GM19452 (cell line): ENCODE measurements around the gene MAPK7.

Source experiments
- ATAC-seq: cut with Tn5 transposase; IDR thresholded peaks from one replicate; pipeline ENCODE4 v1.9.1; 2021; ENCODE audit not compliant: unreplicated experiment

Gene MAPK7

DNA sequence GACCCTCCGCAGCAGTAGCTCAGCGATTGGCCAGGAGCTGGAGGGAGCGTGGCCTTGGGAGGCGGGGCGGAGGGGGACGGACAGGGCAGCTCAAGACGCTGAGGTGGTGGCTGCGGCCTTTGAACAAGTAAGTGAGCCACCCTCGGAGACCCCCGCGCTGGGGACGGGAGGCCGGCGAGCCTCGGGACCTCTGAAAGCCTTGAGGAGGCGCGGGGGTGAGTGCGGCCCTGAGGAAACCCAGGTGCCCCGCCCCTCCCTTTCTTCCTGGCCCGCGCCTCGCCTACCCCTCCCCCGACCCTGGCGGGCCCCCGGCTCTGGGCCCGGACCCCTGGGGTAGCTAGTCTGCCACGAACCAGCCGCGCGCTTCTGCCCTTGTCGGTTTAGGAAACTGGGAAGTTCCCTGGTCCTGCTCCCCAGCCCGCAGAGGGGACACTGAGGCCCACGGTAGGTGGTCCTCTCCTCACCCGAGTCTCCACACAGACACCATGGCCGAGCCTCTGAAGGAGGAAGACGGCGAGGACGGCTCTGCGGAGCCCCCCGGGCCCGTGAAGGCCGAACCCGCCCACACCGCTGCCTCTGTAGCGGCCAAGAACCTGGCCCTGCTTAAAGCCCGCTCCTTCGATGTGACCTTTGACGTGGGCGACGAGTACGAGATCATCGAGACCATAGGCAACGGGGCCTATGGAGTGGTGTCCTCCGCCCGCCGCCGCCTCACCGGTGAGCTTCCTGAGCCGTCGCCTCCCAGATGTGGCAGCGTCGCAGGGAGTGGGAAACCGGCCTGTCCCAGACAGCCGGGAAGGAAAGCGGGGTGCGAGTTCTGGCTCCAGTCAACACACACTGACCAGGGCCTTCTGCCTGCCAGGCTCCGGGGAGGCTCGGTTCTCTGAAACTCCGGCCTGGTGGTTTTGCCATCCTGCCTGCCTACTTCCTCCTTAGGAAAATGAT lies at the start of gene MAPK7:
TSS of gene MAPK7 (plus strand) at position 83 of the 945 bp plus-strand sequence. CDS start at position 486, 403 bp downstream.
- peak; percentile 11 for ATAC-seq

DNA sequence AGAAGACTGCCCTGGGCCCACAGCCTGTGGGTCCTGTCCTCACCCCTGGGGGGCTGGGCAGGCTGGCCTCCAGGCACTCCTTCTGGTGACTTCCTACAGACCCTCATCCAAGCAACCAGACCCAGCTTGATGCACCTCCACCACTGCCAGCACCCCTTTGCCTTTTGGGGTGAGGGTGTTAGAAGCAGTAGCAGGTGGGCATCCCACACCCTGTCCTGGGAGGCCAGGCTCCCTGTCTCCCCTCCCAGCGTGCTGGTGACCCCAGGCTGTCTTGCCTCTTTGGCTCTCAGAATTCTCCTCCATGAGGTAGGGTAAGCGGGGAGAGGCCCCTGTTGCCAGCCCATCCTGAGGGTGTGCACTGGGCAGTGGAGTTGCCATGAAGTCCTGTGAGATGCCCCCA lies 49.2 kb upstream of the MAPK7 start:
- ATAC-seq: no peak

DNA sequence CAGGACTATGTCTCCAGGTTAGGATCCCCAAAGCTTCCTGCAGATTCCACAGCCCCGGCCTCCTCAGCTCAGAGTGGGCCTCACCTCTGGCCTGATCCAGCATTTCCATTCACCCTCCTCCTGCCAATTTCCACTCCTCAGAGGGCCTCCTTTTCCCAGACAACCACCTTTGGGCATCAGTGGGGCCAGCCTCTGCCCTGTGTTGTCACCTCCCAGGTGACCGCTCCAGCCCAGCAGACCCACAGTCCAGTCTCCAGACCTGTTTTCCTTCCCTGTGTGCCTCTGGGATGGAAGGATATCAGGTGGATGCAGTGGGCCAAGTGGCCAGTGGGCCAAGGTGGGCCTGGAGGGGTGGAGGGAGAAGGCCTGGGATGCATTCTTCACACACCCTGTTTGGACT lies 48.5 kb upstream of the MAPK7 start:
- ATAC-seq: no peak

DNA sequence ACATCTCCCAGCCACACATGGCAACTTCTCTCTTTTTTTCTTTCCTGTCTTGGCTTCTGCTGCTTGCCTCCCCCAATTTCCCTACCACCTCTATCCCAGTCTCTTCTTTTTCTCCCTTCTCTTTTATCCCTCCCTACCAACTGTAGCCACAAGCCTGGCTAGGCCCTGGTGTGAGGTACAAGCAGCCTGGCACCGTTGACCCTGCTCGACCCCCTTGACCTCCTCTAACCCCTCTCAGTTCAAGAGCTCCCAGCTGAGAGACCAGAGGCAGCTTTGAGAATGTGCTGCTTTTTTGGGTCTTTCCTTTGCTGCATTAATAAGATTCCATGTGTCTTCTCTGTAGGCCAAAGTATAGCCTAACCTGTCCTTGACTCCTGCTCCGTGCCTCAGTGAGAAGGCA lies 48.0 kb upstream of the MAPK7 start:
- ATAC-seq: no peak

DNA sequence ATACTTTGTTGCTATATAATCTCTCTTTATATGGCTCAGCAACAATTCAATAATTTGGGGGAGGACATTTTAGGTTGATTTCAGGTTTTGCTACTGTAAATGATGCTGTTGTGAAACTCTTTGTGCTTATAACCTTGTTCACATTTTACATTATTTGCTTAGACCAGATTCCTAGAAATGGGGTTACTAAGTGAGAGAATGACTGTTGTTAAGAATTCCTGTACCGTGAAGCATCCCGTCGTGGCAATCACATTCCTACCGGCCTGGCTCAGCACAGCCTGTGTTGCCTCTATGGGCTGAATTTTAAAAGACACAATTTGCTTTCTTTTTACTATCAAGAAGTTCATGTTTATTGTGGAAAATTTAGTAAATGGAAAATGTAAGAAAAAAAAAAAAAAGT lies 47.2 kb upstream of the MAPK7 start:
- no peak for ATAC-seq

DNA sequence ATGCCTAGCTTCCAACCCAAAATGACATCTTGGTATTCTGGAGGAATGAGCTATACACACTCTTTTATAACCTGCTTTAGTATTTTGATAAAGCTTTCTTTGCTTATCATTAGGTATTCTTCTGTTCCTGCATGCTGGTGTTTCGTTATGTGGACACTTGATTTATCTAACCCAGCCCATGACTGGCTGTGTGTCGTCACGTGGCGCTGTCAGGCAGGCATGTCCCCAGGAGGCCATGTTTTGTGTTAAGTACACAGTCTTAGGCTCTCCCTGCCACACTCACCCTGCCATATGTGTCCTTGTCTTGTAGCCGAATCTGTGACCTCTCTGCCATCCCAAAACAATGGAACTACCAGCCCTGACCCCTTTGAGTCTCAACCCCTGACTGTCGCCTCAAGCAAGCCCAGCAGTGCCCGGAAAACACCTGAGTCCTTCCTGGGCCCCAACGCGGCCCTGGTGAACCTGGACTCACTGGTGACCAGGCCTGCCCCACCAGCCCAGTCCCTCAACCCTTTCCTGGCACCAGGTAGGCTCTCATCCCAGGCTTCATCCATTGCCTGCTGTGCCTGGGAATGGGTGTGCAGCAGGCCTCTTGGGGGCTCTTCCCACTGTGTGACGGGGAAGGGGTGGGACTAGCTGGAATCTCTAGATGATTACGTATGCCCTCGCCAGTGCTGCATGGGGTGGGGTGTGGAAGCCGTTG lies 46.6 kb upstream of the MAPK7 start:
- ATAC-seq: no peak

DNA sequence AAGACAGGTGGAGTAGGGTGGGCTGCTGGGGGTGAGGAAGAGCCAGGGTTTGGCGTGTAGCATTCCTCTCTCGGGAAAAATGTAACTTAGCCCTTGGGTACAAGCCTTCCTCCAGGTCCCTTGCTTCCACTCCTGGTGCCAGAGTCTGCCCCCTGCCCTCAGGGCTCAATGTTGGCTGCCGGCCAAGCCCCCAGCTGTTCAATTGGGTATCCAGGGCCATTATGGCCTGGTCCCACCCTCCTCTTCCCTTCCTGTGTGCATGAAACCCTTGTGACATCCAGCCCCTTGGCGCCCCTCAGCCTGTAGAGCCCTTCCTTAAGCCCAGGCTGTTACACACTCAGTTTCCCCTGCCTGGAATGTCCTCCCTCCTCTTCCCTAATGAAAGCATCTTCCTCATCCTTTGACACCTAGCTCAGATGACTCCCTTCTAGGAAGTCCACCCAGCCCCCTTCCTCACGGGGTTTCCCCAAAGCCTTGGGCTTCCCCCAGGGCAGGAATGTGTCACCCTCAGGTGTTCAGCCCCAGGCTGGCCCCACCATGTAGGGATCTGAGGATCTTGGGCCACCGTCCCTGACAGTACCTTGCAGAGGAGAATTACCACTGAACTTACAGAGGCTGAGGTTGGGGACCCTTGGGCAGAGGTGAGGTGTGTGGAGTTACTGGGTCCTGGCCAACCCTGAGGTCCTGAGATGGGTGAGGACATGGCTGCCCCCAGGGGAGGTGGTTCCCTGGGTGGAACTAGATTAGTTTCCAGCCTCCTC lies 45.7 kb upstream of the MAPK7 start:
- no peak for ATAC-seq

- ATAC-seq: no peak
Observed at GRCh38 chr17:19333132-19333440, 45.2 kb upstream of the MAPK7 start.

DNA sequence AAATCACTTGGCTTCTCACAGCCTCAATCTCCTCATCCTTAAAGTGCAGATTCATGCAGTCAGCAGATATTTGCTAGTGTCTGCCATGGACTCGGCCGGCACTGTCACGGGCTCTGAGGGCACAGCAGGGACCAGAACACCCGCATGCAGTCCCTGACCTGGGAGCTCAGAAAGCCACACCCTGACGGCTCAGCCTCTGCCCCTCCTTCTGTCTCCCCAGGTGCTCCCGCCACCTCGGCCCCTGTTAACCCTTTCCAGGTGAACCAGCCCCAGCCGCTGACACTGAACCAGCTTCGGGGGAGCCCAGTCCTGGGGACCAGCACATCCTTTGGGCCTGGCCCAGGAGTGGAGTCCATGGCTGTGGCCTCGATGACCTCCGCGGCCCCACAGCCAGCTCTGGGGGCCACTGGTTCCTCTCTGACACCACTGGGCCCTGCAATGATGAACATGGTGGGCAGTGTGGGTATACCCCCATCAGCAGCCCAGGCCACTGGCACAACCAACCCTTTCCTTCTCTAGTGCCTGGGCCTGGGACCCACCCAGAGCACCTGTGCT lies 44.5 kb upstream of the MAPK7 start:
- ATAC-seq: no peak

- ATAC-seq: no peak
Observed at GRCh38 chr17:19334331-19334730, 44.0 kb upstream of the MAPK7 start.

- no peak for ATAC-seq
Observed at GRCh38 chr17:19335951-19336631, 42.2 kb upstream of the MAPK7 start.

- ATAC-seq: no peak
Observed at GRCh38 chr17:19336938-19337711, 41.2 kb upstream of the MAPK7 start.

DNA sequence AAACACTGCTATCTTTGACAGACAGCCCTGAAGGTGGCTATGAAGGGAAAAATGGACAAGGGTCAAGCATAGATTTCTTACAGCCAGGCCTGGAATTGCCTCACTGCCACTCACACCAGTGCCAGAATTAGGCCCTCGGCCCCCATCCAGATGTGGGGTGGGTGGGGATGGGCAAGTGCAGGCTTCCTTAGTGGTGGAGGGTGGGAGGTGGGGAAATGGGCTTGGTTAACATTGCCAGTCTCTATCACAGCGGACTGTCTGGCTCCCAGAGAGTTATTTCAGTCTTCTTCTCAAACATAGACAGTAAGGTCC lies 40.6 kb upstream of the MAPK7 start:
- ATAC-seq: no peak

DNA sequence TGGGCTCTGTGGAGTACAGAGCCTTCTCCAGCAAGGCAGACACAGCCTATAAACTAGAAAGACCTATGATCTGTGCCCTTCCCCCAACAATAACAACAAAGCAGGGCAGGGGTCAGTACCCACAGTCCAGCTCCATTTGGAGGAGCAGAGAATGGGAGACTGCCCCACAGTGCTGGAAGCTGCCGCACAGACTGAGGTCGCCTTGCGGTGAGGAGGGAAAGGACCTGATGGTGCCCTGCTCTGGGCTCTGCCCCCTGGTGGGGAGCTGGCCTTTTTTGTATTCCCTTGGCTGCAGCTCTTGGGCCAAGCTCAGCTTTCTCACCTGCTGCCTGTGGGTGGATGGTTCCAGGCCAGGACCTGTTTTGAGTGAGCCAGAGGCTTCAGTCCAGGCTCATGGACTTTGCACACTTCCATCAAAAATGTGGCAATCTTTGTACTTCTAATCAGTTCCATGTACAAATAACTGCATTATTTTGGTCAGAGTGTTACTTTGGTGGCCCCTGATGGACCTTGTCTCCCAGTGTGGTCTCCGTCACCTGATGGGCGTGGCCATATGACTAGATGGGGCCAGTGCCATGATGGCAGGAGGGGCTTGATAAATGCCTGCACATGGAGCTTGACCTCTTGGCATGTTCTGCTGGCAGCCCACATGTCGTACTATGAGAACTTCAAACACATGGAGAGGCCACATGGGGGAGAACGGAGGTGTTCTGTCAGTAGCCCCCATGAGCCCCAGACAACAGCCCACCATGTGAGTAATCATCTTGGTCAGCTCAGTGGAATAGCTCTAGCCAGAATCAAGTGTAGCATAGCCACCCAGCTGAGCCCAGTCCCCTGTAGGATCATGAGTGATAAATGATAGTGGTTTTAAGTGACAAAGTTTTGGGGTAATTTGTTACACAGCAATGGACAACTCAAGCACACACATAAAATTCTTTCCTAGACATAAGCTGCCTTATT lies 40.0 kb upstream of the MAPK7 start:
- ATAC-seq: no peak

- ATAC-seq: no peak
Observed at GRCh38 chr17:19339341-19339815, 38.9 kb upstream of the MAPK7 start.

- ATAC-seq: no peak
Observed at GRCh38 chr17:19341211-19341631, 37.1 kb upstream of the MAPK7 start.

- ATAC-seq: no peak
Observed at GRCh38 chr17:19341641-19342610, 36.4 kb upstream of the MAPK7 start.
